NCI-H748 (cell line): ENCODE data around the gene HAUS3.

Source experiments
- DNase-seq: peaks from one replicate; lab custom pipeline; 2025; ENCODE audit not compliant: unreplicated experiment; lab: John Stamatoyannopoulos, UW

HAUS3 gene

DNA sequence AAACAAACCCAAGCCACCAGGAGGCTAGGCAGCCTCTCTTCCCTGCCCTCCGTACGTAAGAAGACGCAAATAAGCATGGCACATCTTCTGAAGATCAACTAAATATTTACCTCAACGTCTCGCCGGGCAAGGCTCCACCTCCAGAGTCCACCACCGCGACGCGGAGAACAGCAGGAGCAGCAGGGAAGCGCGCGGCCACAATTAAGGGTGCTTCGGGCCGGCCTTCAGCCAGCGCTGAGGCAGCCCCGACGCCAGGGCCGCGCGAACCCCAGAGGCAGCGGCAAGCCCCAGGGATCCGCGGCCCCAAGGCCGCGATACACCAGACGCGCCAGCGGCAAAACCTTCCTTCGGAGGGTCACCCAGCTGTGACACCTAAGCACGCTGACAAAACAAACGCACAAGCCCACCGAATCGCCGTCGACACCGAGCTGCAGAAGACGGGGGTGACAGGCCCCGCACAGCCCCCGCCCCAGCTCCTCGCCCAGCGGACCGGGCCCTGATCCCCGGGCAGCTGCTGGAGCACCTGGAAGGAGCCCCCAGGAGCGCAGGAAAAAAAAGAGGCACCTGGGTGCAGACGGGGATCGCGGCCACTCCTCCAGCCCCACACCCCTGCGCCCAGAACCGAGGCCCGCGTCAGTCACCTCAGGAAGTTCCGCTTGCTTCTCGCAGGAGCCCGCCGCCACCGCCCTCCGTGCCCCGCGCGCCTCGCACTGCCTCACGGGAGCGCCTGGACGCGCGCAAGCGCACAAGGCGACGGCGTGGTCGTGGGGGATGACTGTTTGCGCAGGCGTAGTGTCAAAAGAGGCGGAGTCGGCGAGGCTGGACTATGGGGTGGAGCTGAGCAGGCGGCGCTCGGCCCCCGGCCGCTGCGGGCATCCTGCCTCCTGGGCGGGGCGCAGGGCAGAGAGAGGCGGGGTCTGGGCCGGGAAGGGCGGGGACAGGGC, at the start of gene HAUS3, which contains the start of gene POLN:
TSS of gene HAUS3 (minus strand) at position 712 of the 944 bp plus-strand sequence. CDS start 1,175 bp downstream, outside the sequence.
TSS of gene POLN (minus strand) at position 712 of the 944 bp plus-strand sequence. CDS start 12,890 bp downstream, outside the sequence.
- DNase-seq, result peak; percentile 82

DNA sequence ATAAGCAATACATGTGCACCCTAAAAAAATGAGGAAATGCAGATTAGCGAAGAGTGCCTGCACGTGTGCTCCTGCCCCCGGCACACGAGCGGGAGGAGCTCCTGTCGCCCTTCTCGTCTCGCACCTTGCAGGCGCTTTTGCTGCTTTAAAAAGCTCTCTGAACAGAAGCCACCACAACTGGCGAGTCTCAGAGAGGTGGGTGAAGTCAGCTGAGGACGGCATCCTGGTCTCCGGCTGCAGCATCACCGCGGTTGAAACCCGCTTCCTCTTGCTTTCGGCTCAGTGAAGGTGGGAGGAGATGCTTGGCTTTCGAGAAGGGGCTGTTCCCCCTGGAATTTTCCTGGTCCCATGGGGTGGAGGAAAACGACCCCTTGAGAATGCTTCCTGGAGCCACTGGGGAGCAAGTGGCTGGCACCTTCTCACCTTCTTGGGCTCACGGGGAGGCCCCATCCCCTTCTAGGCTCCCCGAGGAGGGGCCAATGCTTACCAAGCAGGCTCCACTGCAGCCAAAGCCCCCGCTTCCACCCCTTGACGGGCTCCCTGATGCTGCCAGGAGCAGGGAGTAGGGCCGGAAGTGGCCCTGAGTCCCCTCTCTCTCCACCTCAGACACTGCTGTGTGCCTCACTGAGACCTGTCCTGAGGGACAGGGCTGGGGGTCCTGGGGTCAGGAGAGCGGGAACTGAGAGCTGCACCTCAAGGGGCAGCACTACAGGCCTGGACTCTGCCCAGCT, 49.2 kb upstream of the HAUS3 start:
- DNase-seq, result no peak

DNA sequence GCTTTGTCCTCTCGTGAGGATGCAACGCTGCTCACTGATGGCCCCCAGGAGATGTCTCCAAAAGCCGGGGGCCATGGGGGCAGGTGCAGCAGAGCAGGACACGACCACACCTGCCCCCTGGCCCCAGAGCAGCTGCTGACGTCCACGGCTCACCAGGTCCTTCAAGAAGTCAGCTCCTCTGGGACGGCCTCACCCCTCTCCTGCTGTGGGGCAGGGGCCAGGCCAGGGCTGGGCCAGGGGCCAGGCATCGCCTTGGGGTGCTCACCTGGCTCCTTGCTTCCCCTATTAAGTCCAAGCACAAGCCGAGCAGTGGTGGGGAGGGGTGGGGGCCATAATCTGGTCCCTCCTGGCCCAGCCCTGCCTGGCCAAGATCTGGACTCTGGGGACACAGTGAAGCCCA, 48.6 kb upstream of the HAUS3 start:
- no peak for DNase-seq

DNA sequence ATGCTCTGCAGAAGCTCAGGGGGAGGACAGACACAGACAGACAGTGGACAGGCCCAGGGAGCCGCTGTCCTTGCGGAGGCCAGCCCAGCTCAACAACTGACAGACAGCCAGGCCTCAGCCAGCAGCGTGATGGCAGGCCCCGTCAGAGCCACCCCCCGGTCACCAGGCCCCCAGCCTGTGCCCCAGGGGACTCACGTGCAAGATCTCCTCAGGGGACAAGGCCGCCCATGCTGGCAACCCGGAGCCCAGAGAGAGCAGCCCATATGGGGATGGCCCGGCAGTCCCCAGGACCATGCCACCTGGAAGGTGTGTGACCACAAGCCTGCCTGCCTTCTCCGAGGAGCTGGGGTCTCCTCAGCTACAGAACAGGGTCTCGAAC, 48.0 kb upstream of the HAUS3 start:
- no peak for DNase-seq

DNA sequence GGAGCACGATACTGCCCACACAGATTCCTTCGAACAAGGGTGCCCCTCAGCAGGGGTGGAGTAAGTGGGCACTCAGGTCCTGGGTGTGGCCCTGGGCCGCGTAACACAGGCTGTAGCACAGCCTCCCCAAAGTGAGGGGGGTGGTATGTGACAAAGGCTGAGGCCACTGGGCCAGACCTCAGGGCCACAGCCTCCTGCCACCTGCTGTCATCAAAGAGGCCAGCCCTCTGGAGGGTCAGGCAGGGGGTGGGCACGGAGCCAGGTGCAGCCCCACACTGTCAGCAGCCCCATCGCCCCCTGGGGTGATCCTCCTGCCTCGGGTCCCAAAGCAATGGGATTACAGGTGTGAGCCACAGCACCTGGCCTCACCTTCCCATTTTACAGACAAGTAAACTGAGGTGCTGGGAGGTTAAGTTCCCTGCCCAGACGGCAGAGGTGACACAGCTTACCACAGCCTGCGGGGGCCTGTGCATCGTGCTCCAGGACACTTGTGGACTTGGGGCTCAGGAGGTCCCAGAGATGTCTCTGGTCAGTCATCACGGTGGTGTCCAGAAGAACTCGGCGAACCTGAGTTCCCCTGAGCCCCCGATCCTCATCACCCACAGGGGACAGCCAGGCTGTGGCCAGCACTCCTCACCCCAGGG, 47.5 kb upstream of the HAUS3 start:
- no peak for DNase-seq

DNA sequence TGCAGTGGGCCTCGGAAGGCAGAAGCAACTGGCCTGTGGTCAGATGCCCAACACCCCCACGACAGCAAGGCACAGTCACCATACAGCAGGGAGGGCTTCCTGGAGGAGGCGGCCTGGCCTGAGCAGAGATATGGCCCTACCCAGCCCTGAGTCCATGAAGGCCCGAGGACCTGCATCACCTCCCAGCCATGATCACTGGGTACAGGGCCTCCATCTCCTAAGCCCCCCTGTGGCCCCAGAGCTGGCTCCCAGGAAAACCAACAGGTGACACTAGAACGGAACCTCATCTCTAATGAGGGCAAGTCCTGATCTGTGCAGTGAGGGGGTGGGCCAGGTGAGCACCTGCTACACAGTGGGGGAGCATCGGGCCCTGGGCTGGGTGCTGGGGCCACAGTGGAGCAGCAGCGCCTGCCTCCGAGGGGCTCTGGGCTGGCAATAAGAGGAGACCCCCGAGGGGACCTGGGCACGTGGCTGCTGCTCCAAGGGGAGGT, 46.2 kb upstream of the HAUS3 start:
- no peak for DNase-seq

GRCh38 chr4:2287594-2287915, 45.6 kb upstream of the HAUS3 start:
- DNase-seq, result no peak

- no peak for DNase-seq
Measured at GRCh38 chr4:2286904-2287593, 45.1 kb upstream of the HAUS3 start.

- DNase-seq, result no peak
Measured at GRCh38 chr4:2285613-2286381, 43.9 kb upstream of the HAUS3 start.

- DNase-seq, result no peak
Measured at GRCh38 chr4:2284934-2285612, 43.2 kb upstream of the HAUS3 start.

DNA sequence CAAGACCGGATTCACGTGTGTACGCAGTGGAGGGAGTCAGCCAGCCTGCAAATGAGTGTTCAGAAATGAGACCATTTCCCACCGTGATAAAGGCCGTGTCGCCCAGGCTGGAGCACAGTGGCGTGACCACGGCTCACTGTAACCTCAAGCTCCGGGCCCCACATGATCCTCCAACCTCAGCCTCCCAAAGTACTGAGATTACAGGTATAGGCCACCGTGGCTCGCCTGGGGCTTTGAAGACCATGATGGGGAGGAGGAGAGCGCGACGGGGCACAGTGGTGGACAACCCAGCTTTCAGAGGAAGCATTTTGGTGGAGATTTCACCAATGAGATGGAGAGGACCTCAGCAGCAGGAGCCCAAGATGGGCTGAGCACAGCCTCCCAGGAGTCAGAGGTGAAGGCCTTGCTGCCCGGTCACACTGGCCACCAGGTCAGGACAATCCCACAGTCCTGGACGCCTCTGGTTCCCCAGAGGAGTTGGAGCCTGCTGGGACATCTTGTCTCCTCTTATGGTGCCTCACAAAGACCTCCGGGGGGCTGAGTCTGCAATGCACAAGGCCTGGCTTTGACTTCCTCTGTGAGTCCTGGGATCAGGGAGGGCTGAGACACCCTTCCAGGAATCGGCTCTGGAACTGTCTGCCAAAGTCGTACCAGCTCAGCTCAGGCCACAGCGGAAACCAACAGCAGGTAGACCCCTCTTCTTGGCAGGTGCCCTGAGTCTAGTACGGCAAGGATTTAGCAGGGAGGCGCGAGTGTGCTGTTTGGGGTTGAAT, 42.4 kb upstream of the HAUS3 start:
- DNase-seq, result no peak

GRCh38 chr4:2283199-2283711, 41.3 kb upstream of the HAUS3 start:
- DNase-seq, result no peak

DNA sequence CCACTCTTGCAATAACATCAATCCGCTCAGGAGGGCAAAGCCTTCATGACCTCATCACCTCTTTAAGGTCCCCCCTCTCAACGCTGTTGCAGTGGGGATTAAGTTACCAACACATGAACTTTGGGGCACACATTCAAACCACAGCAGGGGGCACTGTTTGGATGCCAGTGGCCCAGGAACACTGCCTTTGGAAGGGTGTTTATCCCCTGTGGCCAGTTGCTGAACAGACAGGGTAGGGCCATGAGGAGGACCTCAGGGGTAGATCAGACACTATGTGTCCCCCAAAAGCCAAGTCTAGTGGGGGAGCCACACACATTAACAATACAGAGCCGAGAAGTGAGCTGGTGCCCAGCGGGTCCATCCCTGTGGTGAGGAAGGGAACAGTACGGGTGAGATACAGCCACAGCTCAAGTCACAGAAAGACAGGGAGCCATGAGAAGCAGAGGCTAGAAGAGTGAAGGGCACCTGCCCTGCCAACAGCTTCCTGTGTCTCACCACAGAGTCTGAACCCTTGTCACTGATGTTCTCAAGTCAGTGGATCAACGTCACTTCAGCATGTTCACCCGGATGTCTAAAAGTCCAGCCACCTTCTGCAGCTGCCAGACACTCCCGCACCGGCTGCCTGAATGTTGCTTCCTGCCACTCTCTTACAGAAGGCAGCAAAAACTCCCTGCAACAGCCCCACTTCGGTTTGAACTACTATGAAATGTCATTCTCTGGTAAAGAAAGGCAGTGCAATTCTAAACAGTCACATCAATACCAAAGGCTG, 39.8 kb upstream of the HAUS3 start:
- no peak for DNase-seq

DNA sequence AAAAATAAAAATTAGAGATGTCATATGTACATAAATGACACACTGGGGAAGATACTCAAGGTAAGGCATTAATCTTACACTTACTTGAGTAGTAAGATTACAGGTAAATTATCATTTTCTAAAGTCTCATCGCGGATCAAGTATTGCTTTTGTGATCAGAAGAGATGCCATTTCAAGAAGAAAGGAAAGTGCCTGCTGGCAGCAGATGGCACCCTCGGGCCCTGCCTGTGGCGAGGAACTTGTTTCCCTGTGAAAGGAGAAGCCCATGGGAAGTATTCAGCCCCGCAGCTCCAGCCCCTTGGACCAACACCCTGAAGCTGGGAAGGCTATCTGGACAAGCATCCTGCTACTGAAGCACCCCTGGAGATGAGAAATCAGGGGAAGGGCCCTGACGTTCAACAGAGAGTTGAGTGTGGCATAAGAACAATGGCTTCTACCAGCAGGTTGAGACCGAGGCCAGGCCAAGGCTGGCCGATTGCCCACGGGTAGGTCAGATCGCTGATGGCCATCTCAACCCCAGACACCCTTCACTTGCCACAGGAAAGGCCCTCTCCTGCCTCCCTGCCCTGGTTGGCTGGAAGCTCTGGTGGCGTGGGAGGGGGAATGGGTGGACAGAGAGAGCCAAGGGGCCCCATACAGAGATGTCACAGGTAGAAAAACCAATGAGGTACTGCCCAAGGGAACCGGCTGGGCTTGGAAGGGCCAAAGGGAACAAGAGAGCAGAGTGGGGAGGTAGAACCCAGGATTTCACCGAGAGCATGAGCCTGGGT, 38.8 kb upstream of the HAUS3 start:
- no peak for DNase-seq

DNA sequence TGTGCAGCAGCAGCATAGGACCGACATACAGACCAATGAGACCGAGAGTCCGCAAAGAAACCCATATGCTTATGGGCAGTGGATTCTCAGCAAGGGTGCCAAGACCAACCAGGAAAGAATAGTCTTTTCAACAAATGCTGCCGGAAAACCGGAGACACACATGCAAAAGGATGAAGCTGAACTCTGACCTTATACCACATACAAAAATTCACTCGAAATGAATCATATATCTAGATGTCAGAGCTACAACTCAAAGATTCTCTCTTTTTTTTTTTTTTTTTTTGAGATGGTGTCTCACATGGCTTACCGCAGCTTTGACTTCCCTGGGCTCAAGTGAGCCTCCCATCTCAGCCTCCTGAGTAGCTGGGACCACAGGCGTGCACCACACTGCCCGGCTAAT, 36.0 kb upstream of the HAUS3 start:
- no peak for DNase-seq

DNA sequence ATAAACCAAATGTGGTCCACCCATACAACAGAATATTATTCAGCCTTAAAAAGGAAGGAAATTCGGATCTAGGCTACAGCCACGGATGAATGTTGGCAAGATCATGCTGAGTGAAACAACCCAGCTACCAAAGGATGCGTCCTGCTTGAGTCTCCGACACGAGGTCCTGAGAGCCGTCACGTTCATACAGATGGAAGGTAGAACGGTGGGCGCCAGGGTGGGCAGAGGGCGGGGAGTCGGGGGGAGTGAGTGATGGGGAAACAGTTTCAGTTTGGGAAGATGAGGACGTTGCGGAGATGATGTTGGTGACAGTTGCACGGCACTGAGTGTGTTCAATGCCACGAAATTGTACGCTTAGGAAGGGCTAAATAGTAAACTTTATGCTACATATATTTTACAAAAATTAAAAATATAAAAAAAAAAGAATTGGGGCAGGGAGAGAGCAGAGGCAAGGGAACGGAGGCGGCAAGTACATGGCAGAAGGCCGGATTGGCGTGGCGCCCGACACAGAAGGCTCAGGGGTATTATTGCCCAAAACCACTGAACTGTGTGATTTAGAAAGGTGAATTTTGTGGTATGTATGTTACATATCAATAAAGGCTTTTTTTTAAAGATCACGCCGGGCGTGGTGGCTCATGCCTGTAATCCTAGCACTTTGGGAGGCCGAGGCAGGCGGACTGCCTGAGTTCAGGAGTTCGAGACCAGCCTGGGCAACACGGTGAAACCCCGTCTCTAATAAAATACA, 34.8 kb upstream of the HAUS3 start:
- DNase-seq, result no peak
